ENCODE measurements around the gene CD80. TPM values are rescaled to one million over a fixed set of nuclear protein-coding genes. Genes with fewer than 3 reads are reported as not detected.

CD80 gene
- total RNA-seq, 1 donor from 2014 or later, result 3.2 TPM

DNA sequence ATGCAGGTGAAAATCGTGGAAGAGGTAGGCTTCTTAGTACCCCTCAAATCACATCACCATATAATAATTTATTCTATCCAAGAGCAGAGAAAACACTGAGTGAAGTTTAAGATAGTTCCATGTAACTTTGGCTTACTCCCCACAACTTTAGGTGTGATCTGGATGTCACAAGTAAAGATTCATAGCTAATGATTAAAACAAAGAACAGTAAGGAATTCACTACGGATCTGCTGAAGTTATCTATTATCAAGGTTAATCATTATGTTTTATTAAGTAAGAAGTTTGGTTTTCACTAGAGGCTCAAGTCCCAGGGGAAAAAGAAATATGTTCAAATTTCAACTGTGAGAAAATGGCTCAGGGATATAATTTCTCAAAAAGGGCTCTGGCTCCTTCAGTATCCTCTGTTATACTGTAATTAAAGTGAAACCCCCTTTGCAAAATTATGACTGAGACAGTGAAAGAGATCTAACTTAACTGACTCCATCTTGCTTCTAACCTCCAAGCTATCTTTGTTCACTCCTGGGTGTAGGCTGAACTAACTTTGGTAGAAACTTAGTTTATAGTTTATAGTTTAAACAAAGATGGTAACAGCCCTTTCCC is 17.1 kb downstream of the CD80 start:
- H3K4me3 ChIP-seq, result no peak overlapping the region
- intact Hi-C loops (cut with DNase I), result no loop called here

DNA sequence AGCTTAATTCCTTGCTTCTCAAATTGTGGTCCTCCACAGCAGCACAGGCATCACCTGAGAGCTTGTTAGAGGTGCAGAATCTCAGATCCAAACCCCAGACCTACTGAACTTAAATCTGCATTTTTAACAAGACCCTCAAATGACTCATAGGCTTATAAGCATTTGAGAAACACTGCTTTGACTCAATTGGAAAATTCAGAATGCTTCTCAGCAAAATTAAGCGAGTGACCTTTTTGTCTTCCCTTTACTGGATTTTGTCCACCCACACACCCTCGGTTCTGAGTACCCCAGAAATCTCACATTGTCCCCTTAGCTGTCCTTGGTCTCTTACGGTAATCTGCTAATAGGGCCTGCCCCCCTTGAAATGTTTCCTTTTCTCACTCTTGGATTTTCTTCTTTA is 17.9 kb downstream of the CD80 start:
- intact Hi-C loops (cut with DNase I), result no loop called here
- H3K27me3 ChIP-seq, result no peaks in the 10 kb centered on the region

More for the DNA sequence above, 17.1 kb downstream of the CD80 start:
- Histone ChIP-seq H3K9me3 (no peaks in the 10 kb centered on the region), H3K4me1 (no peaks in the 10 kb centered on the region), H3K27ac (no peak overlapping the region), H3K27me3 (no peaks in the 10 kb centered on the region), H3K36me3 (no peaks in the 10 kb centered on the region)
- DNase-seq (ENCODE audit: low spot score in 2 of 2), result no peak
- TF ChIP-seq, protein P1, sequence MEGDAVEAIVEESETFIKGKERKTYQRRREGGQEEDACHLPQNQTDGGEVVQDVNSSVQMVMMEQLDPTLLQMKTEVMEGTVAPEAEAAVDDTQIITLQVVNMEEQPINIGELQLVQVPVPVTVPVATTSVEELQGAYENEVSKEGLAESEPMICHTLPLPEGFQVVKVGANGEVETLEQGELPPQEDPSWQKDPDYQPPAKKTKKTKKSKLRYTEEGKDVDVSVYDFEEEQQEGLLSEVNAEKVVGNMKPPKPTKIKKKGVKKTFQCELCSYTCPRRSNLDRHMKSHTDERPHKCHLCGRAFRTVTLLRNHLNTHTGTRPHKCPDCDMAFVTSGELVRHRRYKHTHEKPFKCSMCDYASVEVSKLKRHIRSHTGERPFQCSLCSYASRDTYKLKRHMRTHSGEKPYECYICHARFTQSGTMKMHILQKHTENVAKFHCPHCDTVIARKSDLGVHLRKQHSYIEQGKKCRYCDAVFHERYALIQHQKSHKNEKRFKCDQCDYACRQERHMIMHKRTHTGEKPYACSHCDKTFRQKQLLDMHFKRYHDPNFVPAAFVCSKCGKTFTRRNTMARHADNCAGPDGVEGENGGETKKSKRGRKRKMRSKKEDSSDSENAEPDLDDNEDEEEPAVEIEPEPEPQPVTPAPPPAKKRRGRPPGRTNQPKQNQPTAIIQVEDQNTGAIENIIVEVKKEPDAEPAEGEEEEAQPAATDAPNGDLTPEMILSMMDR (IDR thresholded peaks at IDR 0.05), result no peak

DNA sequence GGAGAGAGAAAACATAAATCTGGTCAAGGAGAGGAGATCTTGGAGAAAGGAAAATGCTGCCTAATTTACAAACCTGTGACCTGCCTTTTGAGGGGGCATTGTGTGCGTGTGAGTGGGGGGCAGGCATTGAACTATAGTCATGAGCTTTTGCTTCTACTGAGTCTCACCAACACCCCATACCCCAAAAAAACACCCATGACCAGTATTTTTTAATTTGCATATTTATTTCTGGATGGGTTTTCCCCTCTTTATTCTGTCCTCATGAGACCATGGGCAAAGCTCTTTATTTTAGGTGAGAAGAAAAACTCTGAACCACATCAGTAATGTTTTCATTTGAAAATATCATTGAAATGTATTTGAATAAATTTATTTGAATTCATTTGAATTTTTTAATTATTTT is 20.6 kb downstream of the CD80 start:
- no peak for DNase-seq (ENCODE audit: low spot score in 2 of 2)
- intact Hi-C loops (cut with DNase I), result no loop called here
- no peaks in the 10 kb centered on the region for H3K4me1 ChIP-seq
- H3K27me3 ChIP-seq, result no peaks in the 10 kb centered on the region
- H3K9me3 ChIP-seq, result no peaks in the 10 kb centered on the region
- H3K36me3 ChIP-seq, result no peaks in the 10 kb centered on the region
- TF ChIP-seq, protein P1 (IDR thresholded peaks at IDR 0.05), result no peak
- no peak overlapping the region for H3K4me3 ChIP-seq
- no peak overlapping the region for H3K27ac ChIP-seq

More for the DNA sequence above, 17.9 kb downstream of the CD80 start:
- Histone ChIP-seq H3K36me3 (no peaks in the 10 kb centered on the region), H3K4me3 (no peak overlapping the region), H3K4me1 (no peaks in the 10 kb centered on the region), H3K27ac (no peak overlapping the region), H3K9me3 (no peaks in the 10 kb centered on the region)
- TF ChIP-seq, protein P1 (IDR thresholded peaks at IDR 0.05), result no peak
- DNase-seq (ENCODE audit: low spot score in 2 of 2), result no peak

DNA sequence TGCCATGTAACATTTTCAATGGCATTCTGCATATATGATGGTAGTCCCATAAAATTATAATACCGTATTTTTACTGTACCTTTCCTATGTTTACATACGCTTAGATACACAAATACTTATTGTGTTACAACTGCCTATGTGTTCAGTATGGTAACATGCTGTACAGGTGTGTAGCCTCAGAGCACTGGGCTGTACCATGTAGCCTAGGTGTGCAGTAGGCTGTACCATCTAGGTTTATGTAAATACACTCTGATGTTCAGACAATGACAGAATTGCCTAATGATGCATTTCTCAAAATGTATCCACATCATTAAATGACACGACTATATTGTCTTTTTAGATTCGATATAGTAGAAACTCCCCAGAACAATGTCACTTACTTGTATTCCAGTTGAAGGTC is 22.7 kb downstream of the CD80 start:
- Histone ChIP-seq H3K4me1 (no peaks in the 10 kb centered on the region), H3K36me3 (no peaks in the 10 kb centered on the region), H3K9me3 (no peaks in the 10 kb centered on the region), H3K27me3 (no peaks in the 10 kb centered on the region), H3K4me3 (no peak overlapping the region), H3K27ac (no peak overlapping the region)
- intact Hi-C loops (cut with DNase I), result no loop called here
- no peak for DNase-seq (ENCODE audit: low spot score in 2 of 2)
- TF ChIP-seq, protein P1 (IDR thresholded peaks at IDR 0.05), result no peak

DNA sequence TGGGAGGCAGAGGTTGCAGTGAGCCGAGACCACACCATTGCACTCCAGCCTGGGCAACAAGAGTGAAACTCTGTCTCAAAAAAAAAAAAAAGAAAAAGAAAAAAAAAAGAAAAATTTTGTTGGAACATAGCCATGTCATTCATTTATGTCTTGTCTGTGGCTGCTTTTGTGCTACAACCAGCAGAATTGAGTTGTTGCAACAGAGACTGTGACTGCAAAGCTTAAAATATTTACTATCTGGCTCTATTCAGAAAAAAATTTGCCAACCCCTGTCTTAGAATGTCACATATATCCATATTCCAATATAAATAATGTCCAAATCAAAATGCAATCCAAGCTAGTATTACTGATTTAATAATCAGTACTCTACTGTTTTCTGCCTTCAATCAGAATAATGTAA is 25.1 kb downstream of the CD80 start:
- no peak overlapping the region for H3K4me3 ChIP-seq
- TF ChIP-seq, protein P1 (IDR thresholded peaks at IDR 0.05), result no peak
- intact Hi-C loops (cut with DNase I), result no loop called here

DNA sequence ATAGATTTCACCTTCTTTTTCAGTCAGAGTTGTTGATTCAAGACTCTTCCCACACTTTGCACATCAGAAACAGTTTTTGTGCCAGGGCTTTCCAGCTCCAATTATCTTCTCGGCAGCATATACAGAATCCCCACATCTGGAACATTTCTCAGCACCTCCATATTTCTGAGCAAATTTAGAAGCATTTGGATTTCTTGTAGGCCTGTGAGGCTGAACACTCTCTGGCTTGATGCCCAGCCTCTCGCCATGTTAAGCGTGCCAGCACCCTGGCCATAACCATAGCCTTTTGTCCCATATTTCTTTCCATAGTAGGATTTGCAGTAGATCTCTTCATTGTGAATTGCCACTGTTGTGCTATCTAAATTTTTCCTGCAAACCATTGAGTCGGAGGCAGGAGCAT is 28.3 kb downstream of the CD80 start:
- Histone ChIP-seq H3K27me3 (no peaks in the 10 kb centered on the region), H3K4me1 (no peaks in the 10 kb centered on the region), H3K36me3 (no peaks in the 10 kb centered on the region), H3K27ac (no peak overlapping the region), H3K9me3 (no peaks in the 10 kb centered on the region), H3K4me3 (no peak overlapping the region)
- TF ChIP-seq, protein P1 (IDR thresholded peaks at IDR 0.05), result no peak
- intact Hi-C loops (cut with DNase I), result no loop called here
- no peak for DNase-seq (ENCODE audit: low spot score in 2 of 2)

More for the DNA sequence above, 25.1 kb downstream of the CD80 start:
- H3K27me3 ChIP-seq, result no peaks in the 10 kb centered on the region
- H3K27ac ChIP-seq, result no peak overlapping the region
- no peaks in the 10 kb centered on the region for H3K4me1 ChIP-seq
- no peaks in the 10 kb centered on the region for H3K9me3 ChIP-seq
- DNase-seq (ENCODE audit: low spot score in 2 of 2), result no peak
- no peaks in the 10 kb centered on the region for H3K36me3 ChIP-seq

Measured in ascending aorta (tissue), 2 donors.